ENCODE results near the gene ULK4. TPM values are rescaled to one million over a fixed set of nuclear protein-coding genes. Genes with fewer than 3 reads are reported as not detected.

The ULK4 gene
- total and polyA plus RNA-seq, 2 donors (not counting 1 experiment from before 2014, with no cell fraction given): 9.1 to 9.7 TPM

DNA sequence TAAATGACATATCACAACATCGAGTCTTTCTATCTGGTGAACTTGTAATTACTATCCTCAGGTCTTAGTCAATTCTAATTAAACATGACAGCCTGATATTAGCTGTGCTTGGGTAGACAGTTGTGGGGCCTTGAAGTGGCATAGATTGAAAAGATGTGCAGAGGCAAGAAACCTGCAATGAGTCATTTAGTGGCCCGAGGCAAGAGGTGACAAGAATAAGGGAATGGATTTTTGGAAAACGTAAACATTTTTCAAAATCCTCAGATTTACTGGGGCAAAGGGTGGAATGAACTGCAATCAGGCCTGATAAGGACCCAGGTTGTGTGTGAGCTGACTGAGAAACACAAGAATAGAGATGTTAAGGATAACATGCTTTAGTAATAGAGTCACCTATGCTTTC, 29.5 kb upstream of the ULK4 start:
- no peaks in the 10 kb centered on the region for H3K79me2 ChIP-seq (ENCODE audit: control insufficient read depth, insufficient read depth, low read length)
- TF ChIP-seq EZH2 (IDR thresholded peaks at IDR 0.05; ENCODE audit: low read length, missing control alignments): no peak
- TF ChIP-seq, protein P1, sequence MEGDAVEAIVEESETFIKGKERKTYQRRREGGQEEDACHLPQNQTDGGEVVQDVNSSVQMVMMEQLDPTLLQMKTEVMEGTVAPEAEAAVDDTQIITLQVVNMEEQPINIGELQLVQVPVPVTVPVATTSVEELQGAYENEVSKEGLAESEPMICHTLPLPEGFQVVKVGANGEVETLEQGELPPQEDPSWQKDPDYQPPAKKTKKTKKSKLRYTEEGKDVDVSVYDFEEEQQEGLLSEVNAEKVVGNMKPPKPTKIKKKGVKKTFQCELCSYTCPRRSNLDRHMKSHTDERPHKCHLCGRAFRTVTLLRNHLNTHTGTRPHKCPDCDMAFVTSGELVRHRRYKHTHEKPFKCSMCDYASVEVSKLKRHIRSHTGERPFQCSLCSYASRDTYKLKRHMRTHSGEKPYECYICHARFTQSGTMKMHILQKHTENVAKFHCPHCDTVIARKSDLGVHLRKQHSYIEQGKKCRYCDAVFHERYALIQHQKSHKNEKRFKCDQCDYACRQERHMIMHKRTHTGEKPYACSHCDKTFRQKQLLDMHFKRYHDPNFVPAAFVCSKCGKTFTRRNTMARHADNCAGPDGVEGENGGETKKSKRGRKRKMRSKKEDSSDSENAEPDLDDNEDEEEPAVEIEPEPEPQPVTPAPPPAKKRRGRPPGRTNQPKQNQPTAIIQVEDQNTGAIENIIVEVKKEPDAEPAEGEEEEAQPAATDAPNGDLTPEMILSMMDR (conservative IDR thresholded peaks at IDR 0.05 in 1 of 2, IDR thresholded peaks at IDR 0.05 in 1 of 2; ENCODE audit: low read depth in 1 of 2, low read length in 2 of 2): no peak
- no peak for DNase-seq (ENCODE audit: low read depth in 2 of 2)
- H3K27me3 ChIP-seq (ENCODE audit: control insufficient read depth, insufficient read depth, low read length): no peaks in the 10 kb centered on the region
- H2AFZ ChIP-seq (ENCODE audit: low read length): no peak overlapping the region
- H3K4me1 ChIP-seq (ENCODE audit: control insufficient read depth, extremely low read depth, insufficient read depth, low read length): no peaks in the 10 kb centered on the region
- no peak overlapping the region for H3K9ac ChIP-seq (ENCODE audit: insufficient read depth, low read length)
- H3K4me2 ChIP-seq (ENCODE audit: extremely low read depth, insufficient read depth, low read length): no peak overlapping the region
- H4K20me1 ChIP-seq (ENCODE audit: control insufficient read depth, extremely low read depth, insufficient read depth, low read length): no peaks in the 10 kb centered on the region
- no peak overlapping the region for H3K4me3 ChIP-seq (replicated peaks in 1 of 4; ENCODE audit: control extremely low read depth in 1 of 4, insufficient read depth in 1 of 4, low read depth in 3 of 4, low read length in 4 of 4)
- no peaks in the 10 kb centered on the region for H3K36me3 ChIP-seq (ENCODE audit: control insufficient read depth, insufficient read depth, low read length)
- H3K9me3 ChIP-seq (ENCODE audit: control insufficient read depth, insufficient read depth, low read depth, low read length): no peaks in the 10 kb centered on the region
- no peak overlapping the region for H3K27ac ChIP-seq (ENCODE audit: insufficient read depth, low read length)

DNA sequence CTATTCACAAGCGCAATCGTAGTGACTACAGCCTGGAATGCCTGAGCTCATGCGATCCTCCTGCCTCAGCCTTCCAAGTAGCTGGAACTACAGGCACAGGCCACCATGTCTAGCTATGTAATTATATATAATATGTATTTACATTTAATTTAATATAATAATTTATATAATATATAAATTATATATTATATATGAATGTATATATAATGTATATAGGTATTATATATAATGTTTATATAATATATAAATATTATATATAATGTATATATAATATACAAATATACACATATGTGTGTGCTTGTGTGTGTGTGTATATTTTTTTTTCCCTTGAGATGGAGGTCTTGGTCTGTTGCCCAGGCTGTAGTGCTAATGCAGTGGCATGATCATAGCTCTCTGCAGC, 27.6 kb upstream of the ULK4 start:
- H3K9ac ChIP-seq (ENCODE audit: insufficient read depth, low read length): no peak overlapping the region
- TF ChIP-seq, protein P1 (conservative IDR thresholded peaks at IDR 0.05 in 1 of 2, IDR thresholded peaks at IDR 0.05 in 1 of 2; ENCODE audit: low read depth in 1 of 2, low read length in 2 of 2): no peak
- TF ChIP-seq EZH2 (IDR thresholded peaks at IDR 0.05; ENCODE audit: low read length, missing control alignments): no peak
- no peak overlapping the region for H2AFZ ChIP-seq (ENCODE audit: low read length)
- H3K79me2 ChIP-seq (ENCODE audit: control insufficient read depth, insufficient read depth, low read length): no peaks in the 10 kb centered on the region
- H3K36me3 ChIP-seq (ENCODE audit: control insufficient read depth, insufficient read depth, low read length): no peaks in the 10 kb centered on the region
- no peak for DNase-seq (ENCODE audit: low read depth in 2 of 2)
- no peaks in the 10 kb centered on the region for H3K9me3 ChIP-seq (ENCODE audit: control insufficient read depth, insufficient read depth, low read depth, low read length)
- no peaks in the 10 kb centered on the region for H4K20me1 ChIP-seq (ENCODE audit: control insufficient read depth, extremely low read depth, insufficient read depth, low read length)
- H3K27me3 ChIP-seq (ENCODE audit: control insufficient read depth, insufficient read depth, low read length): no peaks in the 10 kb centered on the region
- no peaks in the 10 kb centered on the region for H3K4me1 ChIP-seq (ENCODE audit: control insufficient read depth, extremely low read depth, insufficient read depth, low read length)
- no peak overlapping the region for H3K4me2 ChIP-seq (ENCODE audit: extremely low read depth, insufficient read depth, low read length)
- no peak overlapping the region for H3K4me3 ChIP-seq (replicated peaks in 1 of 4; ENCODE audit: control extremely low read depth in 1 of 4, insufficient read depth in 1 of 4, low read depth in 3 of 4, low read length in 4 of 4)
- H3K27ac ChIP-seq (ENCODE audit: insufficient read depth, low read length): no peak overlapping the region

DNA sequence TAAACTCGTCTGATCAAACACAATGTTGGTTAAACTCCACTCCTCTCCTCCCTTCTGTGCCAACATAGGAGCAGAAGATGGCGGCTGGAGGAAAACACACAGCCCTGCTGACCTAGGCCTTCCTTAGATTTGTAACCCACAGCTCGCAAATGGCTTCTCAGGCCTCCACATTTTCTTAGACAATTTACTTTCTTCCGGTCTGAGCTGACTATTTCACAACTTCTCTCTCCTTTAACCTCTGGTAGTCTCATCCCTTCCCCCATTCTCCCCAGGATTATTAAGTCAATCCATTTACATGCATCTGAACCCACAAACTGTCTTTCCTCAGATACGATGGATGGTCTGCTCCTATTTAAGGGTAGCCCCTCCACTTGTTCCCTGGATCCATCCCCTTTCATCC, 25.7 kb upstream of the ULK4 start:
- Histone ChIP-seq H3K79me2 (ENCODE audit: control insufficient read depth, insufficient read depth, low read length) (no peaks in the 10 kb centered on the region), H3K9me3 (ENCODE audit: control insufficient read depth, insufficient read depth, low read depth, low read length) (no peaks in the 10 kb centered on the region), H3K36me3 (ENCODE audit: control insufficient read depth, insufficient read depth, low read length) (no peaks in the 10 kb centered on the region), H3K4me1 (ENCODE audit: control insufficient read depth, extremely low read depth, insufficient read depth, low read length) (no peaks in the 10 kb centered on the region), H2AFZ (ENCODE audit: low read length) (no peak overlapping the region), H4K20me1 (ENCODE audit: control insufficient read depth, extremely low read depth, insufficient read depth, low read length) (no peaks in the 10 kb centered on the region), H3K27ac (ENCODE audit: insufficient read depth, low read length) (no peak overlapping the region), H3K9ac (ENCODE audit: insufficient read depth, low read length) (no peak overlapping the region), H3K27me3 (ENCODE audit: control insufficient read depth, insufficient read depth, low read length) (no peaks in the 10 kb centered on the region), H3K4me2 (ENCODE audit: extremely low read depth, insufficient read depth, low read length) (no peak overlapping the region), H3K4me3 (replicated peaks in 1 of 4; ENCODE audit: control extremely low read depth in 1 of 4, insufficient read depth in 1 of 4, low read depth in 3 of 4, low read length in 4 of 4) (no peak overlapping the region)
- DNase-seq (ENCODE audit: low read depth in 2 of 2): no peak
- TF ChIP-seq, protein P1 (conservative IDR thresholded peaks at IDR 0.05 in 1 of 2, IDR thresholded peaks at IDR 0.05 in 1 of 2; ENCODE audit: low read depth in 1 of 2, low read length in 2 of 2): no peak
- no peak for TF ChIP-seq EZH2 (IDR thresholded peaks at IDR 0.05; ENCODE audit: low read length, missing control alignments)
